Measurements from ENCODE around the gene KBTBD6. TPM values are rescaled to one million over a fixed set of nuclear protein-coding genes. Genes with fewer than 3 reads are reported as not detected.

KBTBD6 gene
- total and polyA plus RNA-seq, 2 of the 8 experiments (the other 6 are each of a cell fraction or from before 2014, with no cell fraction given), result 4.5 to 11.3 TPM

DNA sequence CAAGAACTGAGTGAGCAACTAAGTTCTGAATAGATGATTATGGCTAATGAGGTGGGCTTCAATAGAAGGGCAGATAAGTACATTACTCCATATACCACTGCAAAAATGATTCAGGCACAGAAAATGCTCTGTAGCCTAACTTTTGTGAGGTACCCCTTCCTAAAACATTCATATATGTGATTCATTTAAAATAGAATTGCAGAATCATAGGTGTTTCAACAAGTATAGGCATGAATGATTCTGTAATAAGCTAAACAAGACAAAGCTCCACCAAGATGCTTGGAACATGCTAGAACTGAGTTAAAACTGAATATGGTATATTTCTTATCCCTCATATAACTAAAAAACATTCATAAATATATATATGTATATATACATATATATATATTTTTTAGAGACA is 49.6 kb upstream of the KBTBD6 start (continued):
- TF ChIP-seq CEBPB (IDR thresholded peaks at IDR 0.05; ENCODE audit: low read depth, low read length), result no peak
- TF ChIP-seq BACH1 (IDR thresholded peaks at IDR 0.05; ENCODE audit: low read length), result no peak
- TF ChIP-seq EGR1 (IDR thresholded peaks at IDR 0.05; ENCODE audit: borderline replicate concordance, low read depth, low read length), result no peak
- TF ChIP-seq SP1 (IDR thresholded peaks at IDR 0.05; ENCODE audit: low read depth, low read length), result no peak
- TF ChIP-seq EP300 (IDR thresholded peaks at IDR 0.05; ENCODE audit: borderline replicate concordance in 1 of 2, low read depth in 2 of 2, low read length in 2 of 2), result no peak

Measured in H1 (cell line).